Heart right ventricle (tissue), 16 donors: ENCODE data around the gene MVB12A. TPM values are rescaled to one million over a fixed set of nuclear protein-coding genes. Genes with fewer than 3 reads are reported as not detected.

ENCODE experiments used
- ATAC-seq, 8 donors: fragments of 200-7000 bp; cut with Tn5 transposase; one replicate each; pipeline ENCODE4 v1.9.1; 2020; ENCODE audit warnings: mild to moderate bottlenecking in 8 of 8, moderate library complexity in 8 of 8, moderate number of reproducible peaks in 1 of 8
- DNase-seq, 2 donors: peaks; one replicate each; pipeline ENCODE4 v3.0.0-alpha.2; 2020
- H3K27ac ChIP-seq, 10 donors: fragments of 200-600 bp; sonication (generic) in 2 of 10; one replicate each; pipeline versions ENCODE4 v1.5.0 to v1.8.0; 2020 to 2022; ENCODE audit warnings: mild to moderate bottlenecking in 3 of 10
- H3K27me3 ChIP-seq, 7 donors: fragments of 200-600 bp; one replicate each; pipeline ENCODE4 v1.8.0; 2021 to 2022; ENCODE audit warnings: mild to moderate bottlenecking in 2 of 7
- H3K36me3 ChIP-seq, 9 donors: fragments of 200-600 bp; sonication (generic) in 1 of 9; one replicate each; pipeline versions ENCODE4 v1.5.0 to v1.8.0; 2020 to 2022; ENCODE audit warnings: mild to moderate bottlenecking in 2 of 9
- H3K4me1 ChIP-seq, 9 donors: fragments of 200-600 bp; sonication (generic) in 1 of 9; one replicate each; pipeline versions ENCODE4 v1.5.0 to v1.8.0; 2020 to 2022; ENCODE audit warnings: mild to moderate bottlenecking in 4 of 9
- H3K4me3 ChIP-seq, 10 donors: fragments of 200-600 bp; sonication (generic) in 2 of 10; one replicate each; pipeline versions ENCODE4 v1.5.0 to v1.8.0; 2020 to 2022; ENCODE audit warnings: mild to moderate bottlenecking in 7 of 10, moderate library complexity in 2 of 10
- H3K9me3 ChIP-seq, 11 donors: fragments of 200-600 bp in 10 of 11; sonication (generic) in 2 of 11; one replicate each; pipeline versions ENCODE4 v1.5.0 to v1.8.0; 2013 to 2022; ENCODE audit warnings: mild to moderate bottlenecking in 2 of 11, control low read depth in 1 of 11, moderate library complexity in 1 of 11
- CTCF ChIP-seq, 9 donors: fragments of 200-600 bp; sonication (generic) in 2 of 9; IDR thresholded peaks; one replicate each; pipeline versions ENCODE4 v1.5.0 to v1.8.0; 2021 to 2022; ENCODE audit warnings: antibody characterized with exemption in 9 of 9, mild to moderate bottlenecking in 5 of 9, moderate library complexity in 1 of 9
- WGBS, 2 donors: extraction: QIAGEN DNeasy Blood & Tissue Kit; methylation state at CpG; one replicate each; pipeline ENCODE4 v1.1.7; 2013; ENCODE audit warnings: inconsistent platforms in 1 of 2; 5-methylcytosine and 5-hydroxymethylcytosine counted together
- intact Hi-C, 10 donors: fragments of 100-400 bp; cut with DNase I; formaldehyde crosslinking; loops; one replicate each; pipeline versions ENCODE4 v1.11.1 to v1.14.2; 2022
- polyA plus RNA-seq, 2 donors: library from polyadenylated mRNA; stranded (reverse); fragments of 200-250 nt; gene quantifications; one replicate each; pipeline ENCODE4 v1.2.3, GENCODE V29; 2013
- total RNA-seq, 10 donors: library from RNA; stranded (reverse); fragmentation: NEBNext Ultra II Directional in 3 of 10; extraction: Animal tissue kit (Norgen Biotek cat#: 25700) in 3 of 10; gene quantifications; one replicate each; pipeline versions ENCODE4 v1.2.1 to v1.2.4, GENCODE V29; 2021 to 2023
- donor health status: Arrhythmogenic right ventricular cardiomyopathy.
- donor health status: ischemic (EF 13 %, LVEDD 7.1; RV severe dilation, severe dysfunction).
- donor health status: healthy with polysubstance abuse.
- donor health status: DM: no; HTN: yes; CAD: no.
- donor health status: DM: no; HTN: no; CAD: no.
- donor health status: ischemic (EF 25% LVEDD 6.9; RV normal size, moderate dysfunction).
- donor health status: ischemic (EF 25% LVEDD 5.7; RV mildly dilated, moderate dysfunction).
- donor health status: healthy.
- donor health status: DM: yes; HTN: yes; CAD: no.
- donor health status: Ischemic cardiomyopathy.
- donor health status: ischemic (EF 35%, LVEDD 5.7; RV mildly dilated, moderate dysfunction).
- donor health status: nonischemic (EF 11% LVEDD 7.7; RV severe dilation, severe dysfunction).
- donor health status: DM: yes; HTN: yes; CAD: no.
- donor health status: PGD.
- donor health status: ischemic (EF 29% LVEDD 5.4; RV normal size, mild dysfunction).
- donor health status: nonischemic (EF 23%, LVEDD 6.1; RV moderate dilation, normal function).

MVB12A gene
- total and polyA plus RNA-seq, 12 donors = 11.7 to 50.0 (median 17.5) TPM

- no peak for TF ChIP-seq CTCF (IDR thresholded peaks at IDR 0.05)
- Histone ChIP-seq H3K4me1 (peaks cover 0 to 44% (median 29%) of the 10 kb centered on the region in 9 donors), H3K27ac (no peak overlapping the region), H3K9me3 (peaks cover 0 to 4% (median 0%) of the 10 kb centered on the region in 11 donors), H3K4me3 (no peak overlapping the region), H3K27me3 (peaks cover 0 to 9% (median 0%) of the 10 kb centered on the region in 7 donors), H3K36me3 (no peaks in the 10 kb centered on the region)
- intact Hi-C loops = no loop called here
- ATAC-seq (peak in 1 of 8 donors; percentile 16), DNase-seq (no peak)
- 33% methylated on average over 14 of the region's 14 CpGs for WGBS, 2 donors
Measured at GRCh38 chr19:17379221-17379631, 40.6 kb upstream of the MVB12A start.

- Histone ChIP-seq H3K27ac (no peak overlapping the region), H3K27me3 (peaks cover 0 to 9% (median 0%) of the 10 kb centered on the region in 7 donors), H3K36me3 (no peaks in the 10 kb centered on the region), H3K9me3 (peaks cover 0 to 4% (median 0%) of the 10 kb centered on the region in 11 donors), H3K4me1 (peaks cover 0 to 46% (median 29%) of the 10 kb centered on the region in 9 donors), H3K4me3 (no peak overlapping the region)
- ATAC-seq = no peak
- intact Hi-C loops = loop anchor here in 2 of 10 donors (10.0 kb wide), 1 partner anchor 86 kb away; no protein-coding TSS in a partner anchor
- no peak for TF ChIP-seq CTCF (IDR thresholded peaks at IDR 0.05)
- 93 to 95% methylated on average over 5 of the region's 5 CpGs for WGBS, 2 donors
- no peak for DNase-seq
Measured at GRCh38 chr19:17380426-17381138, 39.3 kb upstream of the MVB12A start.

- WGBS, 2 donors = 28 to 32% methylated on average over 20 of the region's 20 CpGs
- peak; percentile 73 to 95 (median 93) for TF ChIP-seq CTCF (IDR thresholded peaks at IDR 0.05)
- Histone ChIP-seq H3K4me3 (no peak overlapping the region), H3K36me3 (no peaks in the 10 kb centered on the region), H3K9me3 (peaks cover 0 to 12% (median 0%) of the 10 kb centered on the region in 11 donors), H3K27me3 (peaks cover 0 to 15% (median 0%) of the 10 kb centered on the region in 7 donors), H3K4me1 (peaks cover 0 to 30% (median 18%) of the 10 kb centered on the region in 9 donors), H3K27ac (no peak overlapping the region)
- ATAC-seq = peak; percentile 49 to 80 (median 66)
- peak; percentile 67 to 72 for DNase-seq
- intact Hi-C loops = loop anchor here (1.0 to 10.0 kb wide), 7 partner anchors 39 to 95 kb away; no protein-coding TSS in a partner anchor
Measured at GRCh38 chr19:17385878-17386611, 33.8 kb upstream of the MVB12A start.

- Histone ChIP-seq H3K36me3 (no peaks in the 10 kb centered on the region), H3K4me1 (peaks cover 0 to 33% (median 20%) of the 10 kb centered on the region in 9 donors), H3K27ac (no peak overlapping the region), H3K27me3 (peaks cover 0 to 42% (median 11%) of the 10 kb centered on the region in 7 donors), H3K4me3 (no peak overlapping the region), H3K9me3 (peaks cover 0 to 12% (median 0%) of the 10 kb centered on the region in 11 donors)
- intact Hi-C loops = loop anchor here in 5 of 10 donors (5.0 to 10.0 kb wide), 2 partner anchors 94 to 97 kb away; no protein-coding TSS in a partner anchor
- WGBS, 2 donors = 55 to 67% methylated on average over 1 of the region's 1 CpG
- DNase-seq = no peak
- ATAC-seq = no peak
- no peak for TF ChIP-seq CTCF (IDR thresholded peaks at IDR 0.05)
Measured at GRCh38 chr19:17389288-17389687, 30.6 kb upstream of the MVB12A start.
